Fibroblast of upper back skin (primary cell): ENCODE results near the gene IKBKE.

ENCODE experiments used
- DNase-seq: peaks from one replicate; pipeline ENCODE4 v3.0.0-alpha.2; 2013

Gene IKBKE

GRCh38 chr1:206514813-206515387, 44.6 kb downstream of the IKBKE start:
- DNase-seq: peak; percentile 18

GRCh38 chr1:206516728-206516990, 46.4 kb downstream of the IKBKE start:
- DNase-seq: no peak

GRCh38 chr1:206517784-206518183, 47.5 kb downstream of the IKBKE start:
- no peak for DNase-seq

- no peak for DNase-seq
These were observed 47.9 kb downstream of the IKBKE start for GRCh38 chr1:206518206-206518605.

GRCh38 chr1:206518743-206519142, 48.5 kb downstream of the IKBKE start:
- no peak for DNase-seq

GRCh38 chr1:206521127-206521526, 50.9 kb downstream of the IKBKE start:
- DNase-seq: no peak

- no peak for DNase-seq
These were observed 51.6 kb downstream of the IKBKE start for GRCh38 chr1:206521694-206522402.

- no peak for DNase-seq
These were observed 54.6 kb downstream of the IKBKE start for GRCh38 chr1:206524739-206525364.

GRCh38 chr1:206526064-206526911, 56.0 kb downstream of the IKBKE start:
- DNase-seq: no peak

GRCh38 chr1:206529425-206529824, 59.1 kb downstream of the IKBKE start:
- DNase-seq: no peak

- DNase-seq: no peak
These were observed 62.1 kb downstream of the IKBKE start for GRCh38 chr1:206532368-206532767.

GRCh38 chr1:206534552-206534951, 64.3 kb downstream of the IKBKE start:
- DNase-seq: no peak

- DNase-seq: no peak
These were observed 65.5 kb downstream of the IKBKE start for GRCh38 chr1:206535853-206536188.

- peak; percentile 69 for DNase-seq
These were observed 66.9 kb downstream of the IKBKE start for GRCh38 chr1:206537141-206537540.

GRCh38 chr1:206538086-206538770, 68.0 kb downstream of the IKBKE start:
- DNase-seq: no peak

- DNase-seq: no peak
These were observed 68.8 kb downstream of the IKBKE start for GRCh38 chr1:206538901-206539640.

GRCh38 chr1:206540044-206540780, 69.9 kb downstream of the IKBKE start:
- no peak for DNase-seq

- no peak for DNase-seq
These were observed 71.1 kb downstream of the IKBKE start for GRCh38 chr1:206541236-206541833.

- DNase-seq: peak; percentile 51
These were observed 74.4 kb downstream of the IKBKE start for GRCh38 chr1:206544562-206545257.

- DNase-seq: no peak
These were observed 75.1 kb downstream of the IKBKE start for GRCh38 chr1:206545351-206545750.
